ENCODE measurements around the gene LIN37. TPM values are rescaled to one million over a fixed set of nuclear protein-coding genes. Genes with fewer than 3 reads are reported as not detected.

LIN37 gene
- total RNA-seq, 1 donor: 13.8 TPM

DNA sequence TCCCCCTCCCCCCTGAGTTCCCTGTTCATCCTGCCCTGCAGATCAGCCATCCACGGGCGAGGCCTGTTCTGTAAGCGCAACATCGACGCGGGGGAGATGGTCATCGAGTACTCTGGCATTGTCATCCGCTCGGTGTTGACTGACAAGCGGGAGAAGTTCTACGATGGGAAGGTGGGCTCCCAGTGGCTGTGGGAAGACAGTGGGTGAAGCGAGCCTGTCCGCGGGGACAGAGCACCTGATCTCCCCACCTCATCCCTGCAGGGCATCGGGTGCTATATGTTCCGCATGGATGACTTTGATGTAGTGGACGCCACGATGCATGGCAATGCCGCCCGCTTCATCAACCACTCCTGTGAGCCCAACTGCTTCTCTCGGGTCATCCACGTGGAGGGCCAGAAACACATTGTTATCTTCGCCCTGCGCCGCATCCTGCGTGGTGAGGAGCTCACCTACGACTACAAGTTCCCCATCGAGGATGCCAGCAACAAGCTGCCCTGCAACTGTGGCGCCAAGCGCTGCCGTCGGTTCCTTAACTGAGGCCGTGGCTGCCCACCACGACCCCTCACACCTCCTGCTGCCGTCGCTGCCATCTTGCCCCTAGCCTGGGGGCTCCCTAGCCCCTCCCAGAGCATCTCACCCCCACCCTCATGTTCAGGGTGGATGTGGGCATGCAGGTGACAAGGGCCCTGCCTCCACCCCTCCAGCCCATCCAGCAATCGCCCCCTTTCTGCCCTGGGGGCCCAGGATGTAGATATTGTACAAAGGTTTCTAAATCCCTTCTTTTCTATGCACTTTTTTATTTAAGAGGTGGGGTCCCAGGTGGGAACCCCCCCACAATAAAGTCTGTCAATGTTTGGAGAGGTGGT, 10.1 kb upstream of the LIN37 start:
- no peak for DNase-seq (ENCODE audit: low read depth)
- no peak overlapping the region for H3K4me3 ChIP-seq (ENCODE audit: low read depth, low read length)
- TF ChIP-seq, protein P1, sequence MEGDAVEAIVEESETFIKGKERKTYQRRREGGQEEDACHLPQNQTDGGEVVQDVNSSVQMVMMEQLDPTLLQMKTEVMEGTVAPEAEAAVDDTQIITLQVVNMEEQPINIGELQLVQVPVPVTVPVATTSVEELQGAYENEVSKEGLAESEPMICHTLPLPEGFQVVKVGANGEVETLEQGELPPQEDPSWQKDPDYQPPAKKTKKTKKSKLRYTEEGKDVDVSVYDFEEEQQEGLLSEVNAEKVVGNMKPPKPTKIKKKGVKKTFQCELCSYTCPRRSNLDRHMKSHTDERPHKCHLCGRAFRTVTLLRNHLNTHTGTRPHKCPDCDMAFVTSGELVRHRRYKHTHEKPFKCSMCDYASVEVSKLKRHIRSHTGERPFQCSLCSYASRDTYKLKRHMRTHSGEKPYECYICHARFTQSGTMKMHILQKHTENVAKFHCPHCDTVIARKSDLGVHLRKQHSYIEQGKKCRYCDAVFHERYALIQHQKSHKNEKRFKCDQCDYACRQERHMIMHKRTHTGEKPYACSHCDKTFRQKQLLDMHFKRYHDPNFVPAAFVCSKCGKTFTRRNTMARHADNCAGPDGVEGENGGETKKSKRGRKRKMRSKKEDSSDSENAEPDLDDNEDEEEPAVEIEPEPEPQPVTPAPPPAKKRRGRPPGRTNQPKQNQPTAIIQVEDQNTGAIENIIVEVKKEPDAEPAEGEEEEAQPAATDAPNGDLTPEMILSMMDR (IDR thresholded peaks at IDR 0.05; ENCODE audit: insufficient read depth, low read depth, low read length): no peak

DNA sequence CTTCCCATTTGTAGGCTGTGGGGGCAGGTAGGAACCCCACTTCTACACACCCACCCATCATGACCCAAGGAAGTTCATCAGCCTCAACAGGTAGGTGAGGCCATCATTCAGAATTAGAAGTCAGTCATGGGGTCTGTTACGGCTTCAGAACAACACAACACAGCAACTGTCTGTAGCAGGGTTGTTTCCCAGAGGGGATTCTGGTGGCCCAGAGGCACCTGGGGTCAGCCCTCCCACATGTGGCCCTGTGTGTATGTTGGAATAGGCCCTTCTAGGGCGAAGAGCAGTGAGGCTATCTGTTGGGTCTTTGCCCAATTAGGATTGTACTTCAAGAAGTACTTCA, 9.5 kb upstream of the LIN37 start:
- H3K4me3 ChIP-seq (ENCODE audit: low read depth, low read length): no peak overlapping the region
- TF ChIP-seq, protein P1 (IDR thresholded peaks at IDR 0.05; ENCODE audit: insufficient read depth, low read depth, low read length): no peak
- no peak for DNase-seq (ENCODE audit: low read depth)

DNA sequence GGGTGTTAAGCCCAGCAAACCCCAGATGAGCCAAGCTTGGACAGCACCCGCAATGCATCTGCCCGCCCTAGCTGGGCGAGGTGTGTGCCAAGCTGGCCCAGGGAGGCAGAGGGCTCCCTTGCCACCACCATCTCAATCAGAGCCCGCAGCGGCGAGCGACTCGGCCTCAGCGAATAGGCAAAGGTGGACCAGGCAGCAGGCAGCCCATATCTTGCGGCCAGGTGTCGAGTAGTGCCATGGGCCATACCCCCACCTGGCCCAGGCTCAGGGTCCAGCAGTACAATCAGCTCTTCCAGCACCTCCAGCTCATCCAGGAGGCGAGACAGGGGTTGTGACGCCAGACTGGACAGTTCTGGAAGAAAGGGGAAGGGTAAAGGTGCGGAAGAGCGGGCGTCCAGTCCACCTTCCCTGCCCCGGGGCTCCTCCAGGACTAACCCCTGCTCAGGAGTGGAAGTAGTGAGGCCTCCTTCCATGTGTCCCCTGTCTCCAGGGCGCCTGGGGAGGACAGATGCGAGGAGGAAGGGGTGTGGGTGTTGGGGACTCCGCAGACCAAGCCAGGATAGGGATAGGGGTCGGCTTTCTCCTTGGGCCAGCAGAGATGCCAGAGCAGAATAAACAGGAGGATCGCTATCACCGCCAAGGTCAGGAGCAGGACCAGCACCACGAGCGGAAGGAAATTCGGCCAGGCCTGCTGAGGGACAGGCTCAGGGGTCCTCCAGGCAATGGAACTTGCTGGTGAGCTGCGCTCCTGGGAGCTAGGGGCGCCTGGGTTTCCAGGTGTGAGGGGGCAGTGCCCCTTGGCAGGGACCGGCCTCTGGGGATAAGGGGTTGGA, 8.9 kb upstream of the LIN37 start:
- no peak for DNase-seq (ENCODE audit: low read depth)
- TF ChIP-seq, protein P1 (IDR thresholded peaks at IDR 0.05; ENCODE audit: insufficient read depth, low read depth, low read length): no peak
- peak overlapping the region; percentile 62 for H3K4me3 ChIP-seq (ENCODE audit: low read depth, low read length)

DNA sequence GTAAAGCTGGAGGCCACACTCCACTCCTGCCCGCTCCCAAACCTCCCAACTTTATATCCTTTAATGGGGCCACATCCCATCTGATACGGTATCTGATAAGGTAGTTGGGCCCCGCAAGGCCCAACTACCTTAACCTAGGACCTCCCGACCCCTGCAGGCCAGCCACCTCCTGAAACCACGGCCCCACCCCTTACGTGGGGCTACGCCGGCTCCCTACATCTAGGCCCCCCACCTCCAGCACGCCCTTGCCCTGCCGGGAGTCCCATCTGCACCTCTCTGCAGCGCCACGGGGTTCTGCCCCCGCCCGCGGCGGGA, 8.3 kb upstream of the LIN37 start:
- TF ChIP-seq, protein P1 (IDR thresholded peaks at IDR 0.05; ENCODE audit: insufficient read depth, low read depth, low read length): no peak
- H3K4me3 ChIP-seq (ENCODE audit: low read depth, low read length): peak overlapping the region; percentile 62
- no peak for DNase-seq (ENCODE audit: low read depth)

DNA sequence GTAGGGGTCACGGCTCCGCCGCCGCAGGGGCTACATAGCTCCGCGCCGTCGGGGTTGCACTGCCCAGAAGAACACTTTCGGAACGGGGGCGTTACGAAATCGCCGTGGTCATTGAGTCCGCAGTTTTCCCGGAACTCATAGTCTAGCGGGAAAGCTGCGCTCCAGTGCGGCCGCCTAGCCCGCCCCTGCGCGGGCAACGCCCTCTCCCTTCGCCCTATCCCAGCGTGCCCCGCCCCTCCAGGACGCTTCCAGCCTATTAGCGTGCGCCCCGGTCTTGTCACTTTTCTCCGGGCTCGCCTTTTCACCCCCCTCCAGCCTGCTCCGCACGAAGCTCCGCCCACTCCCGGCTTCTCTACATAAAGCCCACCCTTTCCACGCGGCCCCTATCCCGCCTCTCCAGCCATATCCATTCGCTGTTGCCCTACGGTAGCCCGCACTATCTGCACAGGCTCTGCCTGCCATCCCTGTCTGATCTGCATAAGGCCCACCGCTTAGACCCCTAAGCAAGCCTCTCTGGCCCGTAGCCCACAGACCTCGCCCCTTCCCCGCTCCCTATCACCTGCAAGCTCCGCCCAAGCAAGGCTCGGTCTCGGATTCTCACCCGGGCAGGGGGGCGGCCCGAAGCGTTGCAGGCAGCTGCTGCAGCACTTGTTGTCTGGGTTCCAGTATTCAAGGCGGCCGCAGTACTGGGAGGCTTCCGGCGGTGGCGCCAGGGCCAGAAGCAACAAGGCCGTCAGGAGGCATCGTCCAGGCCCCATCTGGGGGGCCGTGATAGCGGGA, 7.8 kb upstream of the LIN37 start:
- TF ChIP-seq, protein P1 (IDR thresholded peaks at IDR 0.05; ENCODE audit: insufficient read depth, low read depth, low read length): peak; percentile 25
- peak; percentile 98 for DNase-seq (ENCODE audit: low read depth)
- peak overlapping the region; percentile 64 for H3K4me3 ChIP-seq (ENCODE audit: low read depth, low read length)

DNA sequence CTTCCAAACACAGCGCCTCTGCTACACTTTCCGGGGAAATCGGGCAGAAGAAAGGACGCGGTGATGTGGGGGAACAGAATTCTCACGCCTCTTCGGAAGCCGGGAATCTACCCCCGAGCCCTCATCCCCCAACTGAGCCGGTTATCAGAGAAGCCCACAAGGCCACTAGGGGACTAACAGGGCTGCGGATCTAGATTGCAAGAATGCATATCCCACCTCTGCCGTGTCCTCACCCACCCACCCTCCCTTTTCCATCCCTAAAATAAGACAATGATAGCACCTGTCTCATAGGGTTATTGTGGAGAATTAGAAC, 7.2 kb upstream of the LIN37 start:
- no peak for DNase-seq (ENCODE audit: low read depth)
- TF ChIP-seq, protein P1 (IDR thresholded peaks at IDR 0.05; ENCODE audit: insufficient read depth, low read depth, low read length): no peak
- peak overlapping the region; percentile 64 for H3K4me3 ChIP-seq (ENCODE audit: low read depth, low read length)
